PC-9 (cell line): ENCODE data around the gene GPI. TPM values are rescaled to one million over a fixed set of nuclear protein-coding genes. Genes with fewer than 3 reads are reported as not detected.
A peak's percentile ranks its signal among the peaks of the same experiment; 100 is the strongest.

Experiments used
- BruUV-seq: library from RNA; stranded (reverse); fragments of 400-500 nt; replicated peaks from 2 replicates; lab custom pipeline; 2021; lab: Mats Ljungman, UMichigan
- CTCF ChIA-PET: fragments of 300-600 bp; sonication (Branson Sonifier 250); formaldehyde crosslinking; loops from one replicate; lab custom pipeline; 2022; ENCODE audit warnings: antibody characterized with exemption; lab: Charles Lee
- POLR2A ChIA-PET: fragments of 300-600 bp; sonication (Branson Sonifier 250); formaldehyde crosslinking; loops from one replicate; lab custom pipeline; 2022; ENCODE audit warnings: antibody characterized with exemption; ENCODE audit not compliant: unreplicated experiment; lab: Charles Lee
- DNase-seq, 2 experiments: peaks; one replicate each; pipeline versions ENCODE4 v3.0.0 to v3.0.0-alpha.2; 2015 to 2022; ENCODE audit warnings: mixed read lengths in 1 of 2
- H2AFZ ChIP-seq: fragments of 200-600 bp; sonication (generic); 2 replicates; pipeline ENCODE4 v1.8.1; 2017; ENCODE audit warnings: antibody characterized with exemption
- H3F3A ChIP-seq: fragments of 200-600 bp; sonication (generic); 2 replicates; pipeline ENCODE4 v1.8.1; 2017; ENCODE audit warnings: antibody characterized with exemption, mild to moderate bottlenecking, low read depth; ENCODE audit not compliant: insufficient read depth
- H3K27ac ChIP-seq: fragments of 200-600 bp; sonication (generic); 2 replicates; pipeline ENCODE4 v1.6.1; 2016; ENCODE audit warnings: mixed run types
- H3K27me3 ChIP-seq: fragments of 200-600 bp; sonication (generic); 2 replicates; pipeline ENCODE4 v1.6.1; 2016; ENCODE audit warnings: low read depth, mixed run types; ENCODE audit not compliant: insufficient read depth
- H3K36me3 ChIP-seq: fragments of 200-600 bp; sonication (generic); 2 replicates; pipeline ENCODE4 v1.6.1; 2016; ENCODE audit warnings: low read depth, mixed run types
- H3K4me1 ChIP-seq: fragments of 200-600 bp; sonication (generic); replicated peaks from 2 replicates; pipeline ENCODE4 v1.6.1; 2016; ENCODE audit warnings: mixed run types; ENCODE audit not compliant: insufficient read depth
- H3K4me2 ChIP-seq: fragments of 200-600 bp; sonication (generic); 2 replicates; pipeline ENCODE4 v1.6.1; 2017; ENCODE audit warnings: mixed run types
- H3K4me3 ChIP-seq: fragments of 200-600 bp; sonication (generic); 2 replicates; pipeline ENCODE4 v1.6.1; 2016; ENCODE audit warnings: mixed run types
- H3K79me2 ChIP-seq: fragments of 200-600 bp; sonication (generic); 2 replicates; pipeline ENCODE4 v1.6.1; 2017; ENCODE audit warnings: low read depth, mixed run types
- H3K9me2 ChIP-seq: fragments of 200-600 bp; sonication (generic); 2 replicates; pipeline ENCODE4 v1.8.1; 2017; ENCODE audit warnings: mild to moderate bottlenecking; ENCODE audit not compliant: insufficient read depth
- H3K9me3 ChIP-seq: fragments of 200-600 bp; sonication (generic); 2 replicates; pipeline ENCODE4 v1.8.1; 2016; ENCODE audit warnings: low read depth; ENCODE audit not compliant: insufficient read depth
- H4K20me1 ChIP-seq: fragments of 200-600 bp; sonication (generic); 2 replicates; pipeline ENCODE4 v1.8.1; 2017; ENCODE audit not compliant: insufficient read depth
- CTCF ChIP-seq: fragments of 200-600 bp; sonication (generic); conservative IDR thresholded peaks from 2 replicates; pipeline ENCODE4 v1.6.1; 2017; ENCODE audit warnings: mixed run types, antibody characterized with exemption, mild to moderate bottlenecking, moderate library complexity
- EZH2 ChIP-seq: fragments of 200-600 bp; sonication (generic); IDR thresholded peaks from 2 replicates; pipeline ENCODE4 v1.8.0; 2017; ENCODE audit warnings: antibody characterized with exemption, low read depth
- intact Hi-C: fragments of 100-400 bp; cut with micrococcal nuclease; formaldehyde crosslinking; loops from one replicate; pipeline ENCODE4 v1.10.0; 2022; ENCODE audit not compliant: unreplicated experiment
- total RNA-seq: library from RNA; stranded (reverse); gene quantifications from 2 replicates; pipeline ENCODE4 v1.2.3, GENCODE V29; 2021

Gene GPI
- total RNA-seq, 1 experiment from 2014 or later: 522 TPM

DNA sequence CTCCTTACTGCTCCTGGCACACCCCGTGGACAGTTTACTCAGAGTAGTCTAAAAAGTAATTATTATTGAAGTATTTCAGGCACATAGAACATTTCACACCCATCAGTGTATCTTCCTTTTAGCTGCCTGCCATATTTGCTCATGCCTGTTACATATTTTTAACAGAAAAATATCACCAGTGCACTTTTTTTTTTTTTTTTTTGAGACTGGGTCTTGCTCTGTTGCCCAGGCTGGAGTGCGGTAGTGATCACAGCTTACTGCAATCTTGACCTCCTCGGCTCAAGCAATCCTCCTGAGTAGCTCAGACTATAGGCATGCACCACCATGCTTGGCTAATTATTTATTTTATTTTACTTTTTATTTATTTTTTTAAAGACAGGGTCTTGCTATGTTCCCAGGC lies 40.7 kb upstream of the GPI start:
- Histone ChIP-seq H2AFZ (no peak overlapping the region), H3F3A (peaks cover 25% of the 10 kb centered on the region), H3K4me2 (no peak overlapping the region), H3K27ac (no peak overlapping the region), H3K9me3 (no peaks in the 10 kb centered on the region), H3K4me1 (peaks cover 27% of the 10 kb centered on the region), H3K9me2 (no peaks in the 10 kb centered on the region), H3K36me3 (peaks cover 7% of the 10 kb centered on the region; the same call in 1 of the 2 replicates), H3K4me3 (no peak overlapping the region), H4K20me1 (no peaks in the 10 kb centered on the region), H3K27me3 (no peaks in the 10 kb centered on the region), H3K79me2 (no peaks in the 10 kb centered on the region)
- intact Hi-C loops: no loop called here
- BruUV-seq: no TSS peak
- DNase-seq: no peak
- POLR2A ChIA-PET: no interaction called here
- CTCF ChIA-PET: interaction anchor here (0.7 kb wide), 1 partner anchor 63 kb away, joined by 11 read pairs; no protein-coding TSS in a partner anchor
- TF ChIP-seq EZH2: no peak
- TF ChIP-seq CTCF: no peak

DNA sequence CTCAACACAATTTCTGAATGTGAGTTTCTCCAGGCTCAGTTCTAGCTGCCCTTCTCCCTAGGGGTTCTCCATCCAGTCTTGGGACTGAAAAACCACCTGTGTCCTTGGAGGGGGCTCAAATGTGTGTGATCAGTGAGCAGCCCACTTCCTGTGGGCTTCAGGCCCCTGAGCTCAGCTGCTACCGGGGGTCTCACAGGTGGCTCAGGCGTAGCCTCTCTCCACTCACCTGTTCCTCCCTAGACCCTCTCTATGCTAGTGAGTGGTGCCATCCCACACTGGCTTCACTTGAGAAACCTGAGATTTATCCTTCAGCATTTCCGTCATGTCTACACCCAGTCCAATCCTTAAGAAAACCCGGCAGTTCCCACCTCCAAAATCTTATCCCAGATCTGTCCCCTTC lies 39.8 kb upstream of the GPI start:
- ChIA-PET CTCF (no interaction called here), POLR2A (no interaction called here)
- Histone ChIP-seq H2AFZ (no peak overlapping the region), H3K9me3 (no peaks in the 10 kb centered on the region), H3K4me2 (no peak overlapping the region), H3K36me3 (peaks cover 7% of the 10 kb centered on the region; the same call in 1 of the 2 replicates), H3K4me3 (no peak overlapping the region), H3K9me2 (no peaks in the 10 kb centered on the region), H3K27ac (no peak overlapping the region), H3K27me3 (no peaks in the 10 kb centered on the region), H3F3A (peaks cover 16% of the 10 kb centered on the region), H4K20me1 (no peaks in the 10 kb centered on the region), H3K79me2 (no peaks in the 10 kb centered on the region), H3K4me1 (peaks cover 19% of the 10 kb centered on the region)
- TF ChIP-seq CTCF (no peak), EZH2 (no peak)
- no TSS peak for BruUV-seq
- no peak for DNase-seq
- intact Hi-C loops: no loop called here

GRCh38 chr19:34325981-34326787 lies 38.8 kb upstream of the GPI start:
- Histone ChIP-seq H3K79me2 (no peaks in the 10 kb centered on the region), H3K9me2 (no peaks in the 10 kb centered on the region), H4K20me1 (no peaks in the 10 kb centered on the region), H3K4me3 (no peak overlapping the region), H3F3A (peaks cover 11% of the 10 kb centered on the region; the same call in 1 of the 2 replicates), H3K27me3 (no peaks in the 10 kb centered on the region), H3K4me2 (no peak overlapping the region), H3K27ac (no peak overlapping the region), H3K36me3 (peaks cover 7% of the 10 kb centered on the region; the same call in 1 of the 2 replicates), H3K4me1 (peaks cover 12% of the 10 kb centered on the region; the same call in 1 of the 2 replicates), H2AFZ (no peak overlapping the region), H3K9me3 (no peaks in the 10 kb centered on the region)
- peak in 1 of 2 experiments; percentile 75 for DNase-seq
- no TSS peak for BruUV-seq
- TF ChIP-seq CTCF: no peak
- no peak for TF ChIP-seq EZH2
- ChIA-PET POLR2A (no interaction called here), CTCF (no interaction called here)
- intact Hi-C loops: no loop called here
